HepG2 (cell line): ENCODE results near the gene PARS2. TPM values are rescaled to one million over a fixed set of nuclear protein-coding genes. Genes with fewer than 3 reads are reported as not detected.

Experiments used
- ATAC-seq: fragments of 200-7000 bp; cut with Tn5 transposase; 3 replicates; pipeline ENCODE4 v1.9.1; 2020; ENCODE audit warnings: mild to moderate bottlenecking, moderate library complexity
- BruUV-seq: library from RNA; stranded (reverse); fragments of 400-500 nt; replicated peaks from 2 replicates; lab custom pipeline; 2021; lab: Mats Ljungman, UMichigan
- CTCF ChIA-PET: fragments of 300-600 bp; formaldehyde crosslinking; extraction: SDS; loops from one replicate; lab custom pipeline; 2021; ENCODE audit warnings: low total read pairs, inconsistent platforms, low intra/inter-chr PET ratio; lab: Yijun Ruan, JAX
- POLR2A ChIA-PET: fragments of 350-600 bp; sonication (Branson Sonifier 250); formaldehyde crosslinking; loops from one replicate; lab custom pipeline; 2020; ENCODE audit warnings: antibody characterized with exemption, inconsistent platforms; lab: Yijun Ruan, JAX
- DNase-seq: peaks from one replicate; pipeline ENCODE4 v3.0.0-alpha.2; 2015; ENCODE audit warnings: low spot score
- FAIRE-seq: peaks from 3 replicates; lab custom pipeline; 2011; peaks lifted over from hg19 to GRCh38; lab: Jason Lieb, UNC
- H2AFZ ChIP-seq: one replicate; pipeline ENCODE4 v1.6.1; 2011; ENCODE audit warnings: low read length, inconsistent platforms
- H3K27ac ChIP-seq: fragments of 300-600 bp; 3 replicates; pipeline ENCODE4 v1.8.0; 2011; ENCODE audit warnings: mixed run types, mild to moderate bottlenecking, mixed read lengths, low read length, inconsistent platforms; ENCODE audit not compliant: insufficient read depth; ENCODE audit errors: extremely low read length
- H3K27me3 ChIP-seq, 2 experiments: fragments of 200-600 bp in 1 of 2; 2 replicates in 1 of 2; 3 replicates in 1 of 2; pipeline versions ENCODE4 v1.6.0 to v1.8.0; 2011; ENCODE audit warnings: low read length in 2 of 2, mild to moderate bottlenecking in 2 of 2, moderate library complexity in 2 of 2, inconsistent platforms in 1 of 2; ENCODE audit not compliant: insufficient read depth in 2 of 2, control insufficient read depth in 1 of 2
- H3K36me3 ChIP-seq, 2 experiments: fragments of 200-600 bp in 1 of 2; replicated peaks in 1 of 2; 2 replicates in 1 of 2; 3 replicates in 1 of 2; pipeline versions ENCODE4 v1.5.1 to v1.8.0; 2011; ENCODE audit warnings: low read length in 2 of 2, inconsistent platforms in 1 of 2; ENCODE audit not compliant: insufficient read depth in 2 of 2, control insufficient read depth in 1 of 2
- H3K4me1 ChIP-seq: 2 replicates; pipeline ENCODE4 v1.5.1; 2012; ENCODE audit warnings: low read length, inconsistent platforms; ENCODE audit not compliant: insufficient read depth
- H3K4me2 ChIP-seq: 2 replicates; pipeline ENCODE4 v1.6.0; 2011; ENCODE audit warnings: low read depth, low read length, inconsistent platforms
- H3K4me3 ChIP-seq, 3 experiments: fragments of 200-600 bp in 1 of 3; sonication (generic), shearing (Covaris generic) in 1 of 3; replicated peaks in 1 of 3; 2 replicates each; pipeline ENCODE4 v1.5.1; 2011 to 2016; ENCODE audit warnings: low read length in 3 of 3, inconsistent platforms in 2 of 3, low read depth in 2 of 3, mild to moderate bottlenecking in 2 of 3, control low read depth in 1 of 3, mixed read lengths in 1 of 3; ENCODE audit not compliant: insufficient read depth in 1 of 3
- H3K79me2 ChIP-seq: one replicate; pipeline ENCODE4 v1.6.1; 2011; ENCODE audit warnings: low read length, inconsistent platforms; ENCODE audit not compliant: insufficient read depth
- H3K9ac ChIP-seq: 2 replicates; pipeline ENCODE4 v1.6.0; 2011; ENCODE audit warnings: mild to moderate bottlenecking, low read depth, low read length, inconsistent platforms; ENCODE audit not compliant: insufficient read depth
- H3K9me3 ChIP-seq: 2 replicates; pipeline ENCODE4 v1.5.1; 2012; ENCODE audit warnings: mild to moderate bottlenecking, low read length
- H4K20me1 ChIP-seq: 2 replicates; pipeline ENCODE4 v1.6.0; 2011; ENCODE audit warnings: inconsistent platforms, mild to moderate bottlenecking, low read length, moderate library complexity; ENCODE audit not compliant: insufficient read depth
- CBFB ChIP-seq: sonication (generic); formaldehyde crosslinking; IDR thresholded peaks from 2 replicates; pipeline ENCODE4 v1.4.0; 2020; ENCODE audit warnings: missing genetic modification reagents
- DNMT3B ChIP-seq: conservative IDR thresholded peaks from 2 replicates; pipeline ENCODE4 v1.6.1; 2016; ENCODE audit warnings: missing biosample characterization, control low read depth
- KAT8 ChIP-seq: IDR thresholded peaks from 2 replicates; pipeline ENCODE4 v1.6.1; 2016; ENCODE audit warnings: missing genetic modification reagents, missing compliant biosample characterization
- PRMT3 ChIP-seq: sonication (generic); formaldehyde crosslinking; IDR thresholded peaks from 2 replicates; pipeline ENCODE4 v1.8.1; 2022; ENCODE audit warnings: low read depth, mild to moderate bottlenecking, moderate library complexity, missing genetic modification reagents, borderline replicate concordance
- ZMYM3 ChIP-seq: sonication (generic); formaldehyde crosslinking; IDR thresholded peaks from 2 replicates; pipeline ENCODE4 v1.5.1; 2020; ENCODE audit warnings: mild to moderate bottlenecking, missing genetic modification reagents
- ZNF24 ChIP-seq: fragments of 450-650 bp; IDR thresholded peaks from 2 replicates; pipeline ENCODE4 v1.6.1; 2017; ENCODE audit warnings: antibody characterized with exemption, mild to moderate bottlenecking
- ZNF30 ChIP-seq: sonication (generic); formaldehyde crosslinking; IDR thresholded peaks from 2 replicates; pipeline ENCODE4 v1.5.0; 2020; ENCODE audit warnings: mild to moderate bottlenecking, missing genetic modification reagents
- ZNF431 ChIP-seq: sonication (generic); formaldehyde crosslinking; IDR thresholded peaks from 2 replicates; pipeline ENCODE4 v1.9.0; 2022; ENCODE audit warnings: missing genetic modification reagents, low read depth, mild to moderate bottlenecking, borderline replicate concordance
- ZNF563 ChIP-seq: sonication (generic); formaldehyde crosslinking; IDR thresholded peaks from 2 replicates; pipeline ENCODE4 v1.8.0; 2022; ENCODE audit warnings: mild to moderate bottlenecking, moderate library complexity, missing genetic modification reagents
- WGBS: methylation state at CpG from one replicate; pipeline ENCODE4 v1.1.6; 2017; ENCODE audit warnings: low lambda C conversion rate; 5-methylcytosine and 5-hydroxymethylcytosine counted together
- in situ Hi-C: cut with HindIII; loops from 2 replicates; pipeline ENCODE4 v1.10.0; 2017; ENCODE audit warnings: low pct_unique_long_range_greater_than_20kb; ENCODE audit not compliant: extremely low pct_ligation_motif_present
- intact Hi-C: fragments of 100-400 bp; cut with micrococcal nuclease; formaldehyde crosslinking; loops from one replicate; pipeline ENCODE4 v1.10.0; 2022; ENCODE audit not compliant: unreplicated experiment
- polyA plus RNA-seq, 8 experiments: library from polyadenylated mRNA; depleted of rRNA in 3 of 8; stranded (reverse) in 7 of 8; unstranded in 1 of 8; fragments of >200 nt; fragmentation: Illumina TruSeq in 4 of 8; extraction: Trizol in 4 of 8; gene quantifications; 2 replicates each; pipeline versions ENCODE4 v1.2.1 to v1.2.3, GENCODE V29; 2011 to 2016; ENCODE audit warnings: low read depth in 4 of 8, missing spikeins in 1 of 8, mixed read lengths in 1 of 8; ENCODE audit not compliant: insufficient read depth in 1 of 8
- total RNA-seq, 5 experiments: library from RNA; depleted of rRNA; stranded (reverse); fragments of >200 nt; fragmentation: Illumina TruSeq; extraction: Trizol; gene quantifications; 2 replicates each; pipeline ENCODE4 v1.2.3, GENCODE V29; 2016; ENCODE audit warnings: low read depth in 1 of 5
- TF ChIP-seq, protein P1 (sequence below): IDR thresholded peaks from 2 replicates; pipeline ENCODE4 v1.6.1; 2016; ENCODE audit warnings: low read depth, control low read depth
- TF ChIP-seq, protein P2 (sequence below): sonication (generic); formaldehyde crosslinking; IDR thresholded peaks from 2 replicates; pipeline ENCODE4 v1.5.0; 2020; ENCODE audit warnings: mild to moderate bottlenecking, missing genetic modification reagents, borderline replicate concordance
- TF ChIP-seq, protein P3 (sequence below): sonication (generic); formaldehyde crosslinking; IDR thresholded peaks from 2 replicates; pipeline ENCODE4 v1.4.0; 2020; ENCODE audit warnings: missing genetic modification reagents

Gene PARS2
- total and polyA plus RNA-seq, 2 of the 13 experiments (the other 11 are each of a cell fraction or from before 2014, with no cell fraction given) = 2.4 to 4.6 TPM

DNA sequence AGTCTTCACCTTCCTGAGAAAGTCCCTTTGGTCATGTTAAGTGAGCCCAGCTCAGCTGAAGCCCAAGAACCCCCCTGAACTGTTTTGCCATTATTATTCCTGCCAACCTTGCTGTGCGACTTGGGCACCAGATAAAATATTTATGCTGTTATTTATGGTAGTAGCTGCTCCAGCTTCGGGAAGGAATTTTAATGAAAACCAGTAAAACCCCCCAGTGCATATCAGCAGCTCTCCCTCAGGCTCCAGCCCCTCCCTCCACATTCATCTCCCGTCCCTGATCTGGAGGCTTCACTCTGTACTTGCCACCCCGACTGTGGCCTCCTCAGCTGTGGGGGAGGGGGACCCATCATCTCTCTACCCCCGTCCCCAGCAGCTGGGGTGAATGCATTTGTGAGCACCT, 24.1 kb upstream of the PARS2 start:
- FAIRE-seq = no peak
- Histone ChIP-seq H4K20me1 (no peaks in the 10 kb centered on the region), H3K4me1 (peaks cover 15% of the 10 kb centered on the region), H3K27me3 (peaks cover 0 to 8% of the 10 kb centered on the region in 2 experiments; a peak in 1 of 5 replicates), H3K4me2 (no peak overlapping the region), H2AFZ (no peak overlapping the region), H3K9ac (no peak overlapping the region), H3K9me3 (0 out of 2 replicates have a peak, but pooled peaks cover 7% of the 10 kb centered on the region), H3K4me3 (no peak overlapping the region), H3K27ac (no peak overlapping the region), H3K79me2 (no peaks in the 10 kb centered on the region), H3K36me3 (no peaks in the 10 kb centered on the region)
- ChIA-PET POLR2A (no interaction called here), CTCF (no interaction called here)
- no TSS peak for BruUV-seq
- ATAC-seq = no peak
- 9% methylated on average over 5 of the region's 5 CpGs for WGBS
- intact Hi-C loops (no loop called here), in situ Hi-C loops (no loop called here)
- DNase-seq = no peak
- TF ChIP-seq, protein P1, sequence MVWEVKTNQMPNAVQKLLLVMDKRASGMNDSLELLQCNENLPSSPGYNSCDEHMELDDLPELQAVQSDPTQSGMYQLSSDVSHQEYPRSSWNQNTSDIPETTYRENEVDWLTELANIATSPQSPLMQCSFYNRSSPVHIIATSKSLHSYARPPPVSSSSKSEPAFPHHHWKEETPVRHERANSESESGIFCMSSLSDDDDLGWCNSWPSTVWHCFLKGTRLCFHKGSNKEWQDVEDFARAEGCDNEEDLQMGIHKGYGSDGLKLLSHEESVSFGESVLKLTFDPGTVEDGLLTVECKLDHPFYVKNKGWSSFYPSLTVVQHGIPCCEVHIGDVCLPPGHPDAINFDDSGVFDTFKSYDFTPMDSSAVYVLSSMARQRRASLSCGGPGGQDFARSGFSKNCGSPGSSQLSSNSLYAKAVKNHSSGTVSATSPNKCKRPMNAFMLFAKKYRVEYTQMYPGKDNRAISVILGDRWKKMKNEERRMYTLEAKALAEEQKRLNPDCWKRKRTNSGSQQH (CRISPR knock-in tag) = no peak
- TF ChIP-seq, protein P2, sequence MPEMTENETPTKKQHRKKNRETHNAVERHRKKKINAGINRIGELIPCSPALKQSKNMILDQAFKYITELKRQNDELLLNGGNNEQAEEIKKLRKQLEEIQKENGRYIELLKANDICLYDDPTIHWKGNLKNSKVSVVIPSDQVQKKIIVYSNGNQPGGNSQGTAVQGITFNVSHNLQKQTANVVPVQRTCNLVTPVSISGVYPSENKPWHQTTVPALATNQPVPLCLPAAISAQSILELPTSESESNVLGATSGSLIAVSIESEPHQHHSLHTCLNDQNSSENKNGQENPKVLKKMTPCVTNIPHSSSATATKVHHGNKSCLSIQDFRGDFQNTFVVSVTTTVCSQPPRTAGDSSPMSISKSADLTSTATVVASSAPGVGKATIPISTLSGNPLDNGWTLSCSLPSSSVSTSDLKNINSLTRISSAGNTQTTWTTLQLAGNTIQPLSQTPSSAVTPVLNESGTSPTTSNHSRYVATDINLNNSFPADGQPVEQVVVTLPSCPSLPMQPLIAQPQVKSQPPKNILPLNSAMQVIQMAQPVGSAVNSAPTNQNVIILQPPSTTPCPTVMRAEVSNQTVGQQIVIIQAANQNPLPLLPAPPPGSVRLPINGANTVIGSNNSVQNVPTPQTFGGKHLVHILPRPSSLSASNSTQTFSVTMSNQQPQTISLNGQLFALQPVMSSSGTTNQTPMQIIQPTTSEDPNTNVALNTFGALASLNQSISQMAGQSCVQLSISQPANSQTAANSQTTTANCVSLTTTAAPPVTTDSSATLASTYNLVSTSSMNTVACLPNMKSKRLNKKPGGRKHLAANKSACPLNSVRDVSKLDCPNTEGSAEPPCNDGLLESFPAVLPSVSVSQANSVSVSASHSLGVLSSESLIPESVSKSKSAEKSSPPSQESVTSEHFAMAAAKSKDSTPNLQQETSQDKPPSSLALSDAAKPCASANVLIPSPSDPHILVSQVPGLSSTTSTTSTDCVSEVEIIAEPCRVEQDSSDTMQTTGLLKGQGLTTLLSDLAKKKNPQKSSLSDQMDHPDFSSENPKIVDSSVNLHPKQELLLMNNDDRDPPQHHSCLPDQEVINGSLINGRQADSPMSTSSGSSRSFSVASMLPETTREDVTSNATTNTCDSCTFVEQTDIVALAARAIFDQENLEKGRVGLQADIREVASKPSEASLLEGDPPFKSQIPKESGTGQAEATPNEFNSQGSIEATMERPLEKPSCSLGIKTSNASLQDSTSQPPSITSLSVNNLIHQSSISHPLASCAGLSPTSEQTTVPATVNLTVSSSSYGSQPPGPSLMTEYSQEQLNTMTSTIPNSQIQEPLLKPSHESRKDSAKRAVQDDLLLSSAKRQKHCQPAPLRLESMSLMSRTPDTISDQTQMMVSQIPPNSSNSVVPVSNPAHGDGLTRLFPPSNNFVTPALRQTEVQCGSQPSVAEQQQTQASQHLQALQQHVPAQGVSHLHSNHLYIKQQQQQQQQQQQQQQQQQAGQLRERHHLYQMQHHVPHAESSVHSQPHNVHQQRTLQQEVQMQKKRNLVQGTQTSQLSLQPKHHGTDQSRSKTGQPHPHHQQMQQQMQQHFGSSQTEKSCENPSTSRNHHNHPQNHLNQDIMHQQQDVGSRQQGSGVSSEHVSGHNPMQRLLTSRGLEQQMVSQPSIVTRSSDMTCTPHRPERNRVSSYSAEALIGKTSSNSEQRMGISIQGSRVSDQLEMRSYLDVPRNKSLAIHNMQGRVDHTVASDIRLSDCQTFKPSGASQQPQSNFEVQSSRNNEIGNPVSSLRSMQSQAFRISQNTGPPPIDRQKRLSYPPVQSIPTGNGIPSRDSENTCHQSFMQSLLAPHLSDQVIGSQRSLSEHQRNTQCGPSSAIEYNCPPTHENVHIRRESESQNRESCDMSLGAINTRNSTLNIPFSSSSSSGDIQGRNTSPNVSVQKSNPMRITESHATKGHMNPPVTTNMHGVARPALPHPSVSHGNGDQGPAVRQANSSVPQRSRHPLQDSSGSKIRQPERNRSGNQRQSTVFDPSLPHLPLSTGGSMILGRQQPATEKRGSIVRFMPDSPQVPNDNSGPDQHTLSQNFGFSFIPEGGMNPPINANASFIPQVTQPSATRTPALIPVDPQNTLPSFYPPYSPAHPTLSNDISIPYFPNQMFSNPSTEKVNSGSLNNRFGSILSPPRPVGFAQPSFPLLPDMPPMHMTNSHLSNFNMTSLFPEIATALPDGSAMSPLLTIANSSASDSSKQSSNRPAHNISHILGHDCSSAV (CRISPR knock-in tag) = no peak
- TF ChIP-seq ZNF431 (CRISPR knock-in tag) (no peak), ZMYM3 (CRISPR knock-in tag) (no peak), ZNF24 (no peak), ZNF30 (CRISPR knock-in tag) (no peak), CBFB (CRISPR knock-in tag) (no peak), ZNF563 (no peak), KAT8 (CRISPR knock-in tag) (no peak), PRMT3 (no peak), DNMT3B (CRISPR knock-in tag) (no peak)
- TF ChIP-seq, protein P3, sequence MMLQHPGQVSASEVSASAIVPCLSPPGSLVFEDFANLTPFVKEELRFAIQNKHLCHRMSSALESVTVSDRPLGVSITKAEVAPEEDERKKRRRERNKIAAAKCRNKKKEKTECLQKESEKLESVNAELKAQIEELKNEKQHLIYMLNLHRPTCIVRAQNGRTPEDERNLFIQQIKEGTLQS (CRISPR knock-in tag) = no peak
